H1 (cell line): ENCODE data around the gene XKR7. TPM values are rescaled to one million over a fixed set of nuclear protein-coding genes. Genes with fewer than 3 reads are reported as not detected.

Experiments
- CTCF ChIA-PET: fragments of 300-600 bp; sonication (Branson Sonifier 250); formaldehyde crosslinking; loops from one replicate; lab custom pipeline; 2021; ENCODE audit not compliant: partially characterized antibody; lab: Charles Lee
- POLR2A ChIA-PET: fragments of 300-600 bp; sonication (Branson Sonifier 250); formaldehyde crosslinking; loops from one replicate; lab custom pipeline; 2021; ENCODE audit warnings: inconsistent platforms; ENCODE audit not compliant: partially characterized antibody; lab: Charles Lee
- DNase-seq, 2 experiments: peaks; one replicate each; pipeline versions ENCODE4 v3.0.0 to v3.0.0-alpha.2; 2010 to 2022; ENCODE audit warnings: low spot score in 2 of 2, low read depth in 1 of 2, mixed read lengths in 1 of 2
- FAIRE-seq: peaks from 2 replicates; lab custom pipeline; 2011; peaks lifted over from hg19 to GRCh38; lab: Jason Lieb, UNC
- H2AFZ ChIP-seq: 2 replicates; pipeline ENCODE4 v1.8.1; 2012; ENCODE audit warnings: low read length, inconsistent platforms
- H2AK5ac ChIP-seq: 2 replicates; pipeline ENCODE4 v1.6.1; 2013; ENCODE audit warnings: low read depth, low read length
- H2BK120ac ChIP-seq: replicated peaks from 2 replicates; pipeline ENCODE3; 2013; ENCODE audit warnings: low read depth, low read length, inconsistent platforms
- H2BK12ac ChIP-seq: 2 replicates; pipeline ENCODE4 v1.6.1; 2013; ENCODE audit warnings: low read depth, low read length
- H2BK15ac ChIP-seq: 2 replicates; pipeline ENCODE4 v1.6.1; 2013; ENCODE audit warnings: low read length
- H2BK20ac ChIP-seq: 2 replicates; pipeline ENCODE4 v1.6.1; 2013; ENCODE audit warnings: low read length
- H2BK5ac ChIP-seq: 2 replicates; pipeline ENCODE4 v1.6.1; 2013; ENCODE audit warnings: low read depth, low read length
- H3K14ac ChIP-seq: 2 replicates; pipeline ENCODE4 v1.6.1; 2013; ENCODE audit warnings: inconsistent platforms; ENCODE audit not compliant: insufficient read length
- H3K18ac ChIP-seq: 2 replicates; pipeline ENCODE4 v1.6.1; 2013; ENCODE audit warnings: low read length; ENCODE audit errors: extremely low read depth
- H3K23ac ChIP-seq: 2 replicates; pipeline ENCODE4 v1.6.1; 2013; ENCODE audit warnings: inconsistent platforms; ENCODE audit not compliant: insufficient read length
- H3K23me2 ChIP-seq: 2 replicates; pipeline ENCODE4 v1.6.1; 2013; ENCODE audit warnings: low read depth, low read length
- H3K27ac ChIP-seq: 2 replicates; pipeline ENCODE4 v1.6.1; 2011; ENCODE audit warnings: low read depth, low read length, inconsistent platforms
- H3K27me3 ChIP-seq, 4 experiments: replicated peaks in 1 of 4; 1 replicate in 1 of 4; 2 replicates in 3 of 4; pipeline versions ENCODE4 v1.6.1 to v1.8.1; 2011 to 2013; ENCODE audit warnings: low read length in 3 of 4, mild to moderate bottlenecking in 3 of 4, inconsistent platforms in 2 of 4, mixed read lengths in 2 of 4, moderate library complexity in 1 of 4; ENCODE audit not compliant: control insufficient read depth in 3 of 4, insufficient read depth in 3 of 4; ENCODE audit errors: extremely low read depth in 1 of 4
- H3K36me3 ChIP-seq, 4 experiments: 2 replicates each; pipeline versions ENCODE4 v1.6.1 to v1.8.1; 2011 to 2013; ENCODE audit warnings: mild to moderate bottlenecking in 4 of 4, low read length in 3 of 4, moderate library complexity in 2 of 4, control low read depth in 1 of 4, inconsistent platforms in 1 of 4; ENCODE audit not compliant: insufficient read depth in 4 of 4, control insufficient read depth in 2 of 4
- H3K4ac ChIP-seq: replicated peaks from 2 replicates; pipeline ENCODE3; 2013; ENCODE audit warnings: low read length, low read depth, mixed read lengths, inconsistent platforms; ENCODE audit not compliant: insufficient read length
- H3K4me1 ChIP-seq, 4 experiments: replicated peaks in 1 of 4; 1 replicate in 1 of 4; 2 replicates in 3 of 4; pipeline versions ENCODE4 v1.6.1 to v1.8.1; 2011 to 2013; ENCODE audit warnings: low read length in 3 of 4, inconsistent platforms in 2 of 4, mixed read lengths in 1 of 4; ENCODE audit not compliant: insufficient read depth in 4 of 4, control insufficient read depth in 3 of 4
- H3K4me2 ChIP-seq, 2 experiments: 2 replicates each; pipeline versions ENCODE4 v1.6.1 to v1.8.1; 2011 to 2013; ENCODE audit warnings: low read depth in 2 of 2, low read length in 2 of 2, control low read depth in 1 of 2, inconsistent platforms in 1 of 2, mild to moderate bottlenecking in 1 of 2; ENCODE audit not compliant: insufficient read depth in 1 of 2
- H3K4me3 ChIP-seq, 4 experiments: fragments of 200-600, 300-600 bp in 1 of 4; sonication (generic), shearing (Covaris generic), sonication (Bioruptor Twin) in 1 of 4; 2 replicates each; pipeline versions ENCODE4 v1.5.1 to v1.8.1; 2011 to 2016; ENCODE audit warnings: low read length in 4 of 4, low read depth in 3 of 4, control low read depth in 2 of 4, inconsistent platforms in 2 of 4, mild to moderate bottlenecking in 2 of 4, mixed read lengths in 1 of 4, moderate library complexity in 1 of 4; ENCODE audit not compliant: insufficient read depth in 2 of 4; ENCODE audit errors: extremely low read depth in 1 of 4
- H3K56ac ChIP-seq: replicated peaks from 2 replicates; pipeline ENCODE3; 2013; ENCODE audit warnings: low read depth, mild to moderate bottlenecking, mixed read lengths, low read length, inconsistent platforms; ENCODE audit not compliant: insufficient read length
- H3K79me1 ChIP-seq: 2 replicates; pipeline ENCODE4 v1.6.1; 2013; ENCODE audit warnings: low read depth, low read length, control low read depth
- H3K79me2 ChIP-seq, 2 experiments: 2 replicates each; pipeline versions ENCODE4 v1.6.1 to v1.8.1; 2012 to 2013; ENCODE audit warnings: low read length in 2 of 2, mild to moderate bottlenecking in 2 of 2, inconsistent platforms in 1 of 2; ENCODE audit not compliant: insufficient read depth in 2 of 2, control insufficient read depth in 1 of 2
- H3K9ac ChIP-seq, 4 experiments: replicated peaks in 1 of 4; 1 replicate in 1 of 4; 2 replicates in 3 of 4; pipeline versions ENCODE4 v1.6.1 to v1.8.1; 2011 to 2013; ENCODE audit warnings: low read depth in 3 of 4, low read length in 3 of 4, control low read depth in 2 of 4, mild to moderate bottlenecking in 2 of 4, moderate library complexity in 2 of 4, inconsistent platforms in 1 of 4; ENCODE audit errors: extremely low read depth in 1 of 4
- H3K9me3 ChIP-seq, 2 experiments: 2 replicates each; pipeline versions ENCODE4 v1.6.1 to v1.8.1; 2012 to 2013; ENCODE audit warnings: mild to moderate bottlenecking in 2 of 2, moderate library complexity in 2 of 2, control low read depth in 1 of 2, inconsistent platforms in 1 of 2, low read depth in 1 of 2, low read length in 1 of 2, mixed read lengths in 1 of 2; ENCODE audit not compliant: insufficient read depth in 2 of 2
- H4K20me1 ChIP-seq, 2 experiments: replicated peaks in 1 of 2; 2 replicates each; pipeline versions ENCODE3 to v1.8.1; 2011 to 2013; ENCODE audit warnings: inconsistent platforms in 2 of 2, low read length in 2 of 2, mild to moderate bottlenecking in 1 of 2; ENCODE audit not compliant: insufficient read depth in 2 of 2, control insufficient read depth in 1 of 2
- H4K5ac ChIP-seq: 2 replicates; pipeline ENCODE4 v1.6.1; 2013; ENCODE audit warnings: low read length, low read depth, mixed read lengths, inconsistent platforms; ENCODE audit not compliant: insufficient read length
- H4K8ac ChIP-seq: 2 replicates; pipeline ENCODE4 v1.8.0; 2013; ENCODE audit warnings: mild to moderate bottlenecking, moderate library complexity, low read length, inconsistent platforms; ENCODE audit not compliant: insufficient read depth; ENCODE audit errors: extremely low read depth
- H4K91ac ChIP-seq: replicated peaks from 2 replicates; pipeline ENCODE3; 2013; ENCODE audit warnings: low read length, mixed read lengths, inconsistent platforms; ENCODE audit not compliant: insufficient read length
- HDAC2 ChIP-seq, 2 experiments: fragments of 300-600 bp in 1 of 2; sonication (generic) in 1 of 2; IDR thresholded peaks; 2 replicates each; pipeline ENCODE4 v1.6.1; 2011 to 2012; ENCODE audit warnings: low read depth in 2 of 2, low read length in 2 of 2, mild to moderate bottlenecking in 2 of 2, moderate library complexity in 2 of 2, borderline replicate concordance in 1 of 2, inconsistent platforms in 1 of 2
- PHF8 ChIP-seq: fragments of 200-600 bp; sonication (generic); conservative IDR thresholded peaks from 2 replicates; pipeline ENCODE4 v1.7.1; 2012; ENCODE audit warnings: low read depth, mild to moderate bottlenecking, inconsistent platforms, low read length, moderate library complexity
- POLR2A ChIP-seq, 2 experiments: IDR thresholded peaks; 1 replicate in 1 of 2; 2 replicates in 1 of 2; pipeline ENCODE4 v1.6.1; 2011; ENCODE audit warnings: low read depth in 2 of 2, low read length in 2 of 2, mild to moderate bottlenecking in 2 of 2; ENCODE audit errors: control extremely low read depth in 1 of 2
- POLR2AphosphoS5 ChIP-seq: IDR thresholded peaks from 2 replicates; pipeline ENCODE4 v1.6.1; 2011; ENCODE audit warnings: low read depth, low read length
- RBBP5 ChIP-seq: IDR thresholded peaks from 2 replicates; pipeline ENCODE4 v1.7.1; 2012; ENCODE audit warnings: low read depth, mild to moderate bottlenecking, inconsistent platforms, low read length, moderate library complexity, borderline replicate concordance
- TAF1 ChIP-seq: IDR thresholded peaks from 2 replicates; pipeline ENCODE4 v1.6.1; 2011; ENCODE audit warnings: mild to moderate bottlenecking, low read depth, low read length
- ZNF274 ChIP-seq: IDR thresholded peaks from 2 replicates; pipeline ENCODE4 v1.7.0; 2012; ENCODE audit warnings: low read length, borderline replicate concordance; ENCODE audit errors: extremely low read depth
- WGBS, 2 experiments: shearing (Covaris generic) in 1 of 2; methylation state at CpG; one replicate each; pipeline versions ENCODE4 v1.1.6 to v1.1.7; 2013 to 2015; ENCODE audit warnings: low lambda C conversion rate in 2 of 2, mixed read lengths in 2 of 2, inconsistent platforms in 1 of 2, low coverage in 1 of 2, missing lambda C conversion rate in 1 of 2; ENCODE audit not compliant: insufficient replicate concordance in 2 of 2, insufficient coverage in 1 of 2, insufficient read length in 1 of 2; ENCODE audit errors: extremely low coverage in 1 of 2, missing lambda C conversion rate in 1 of 2; 5-methylcytosine and 5-hydroxymethylcytosine counted together
- polyA plus RNA-seq, 7 experiments: library from polyadenylated mRNA; depleted of rRNA in 3 of 7; stranded (reverse) in 5 of 7; unstranded in 2 of 7; fragments of >200 nt in 5 of 7; fragments of 200-250 nt in 2 of 7; gene quantifications; 1 replicate in 5 of 7; 2 replicates in 1 of 7; 4 replicates in 1 of 7; pipeline versions ENCODE4 v1.2.1 to v1.2.3, GENCODE V29; 2011 to 2013; ENCODE audit warnings: missing spikeins in 2 of 7, mixed read lengths in 2 of 7
- total RNA-seq: library from RNA; stranded (reverse); fragmentation: NEBNext Ultra II Directional; extraction: Animal tissue kit (Norgen Biotek cat#: 25700); gene quantifications from 2 replicates; pipeline ENCODE4 v1.2.1, GENCODE V29; 2021
- TF ChIP-seq, protein P1 (sequence below): IDR thresholded peaks from 2 replicates; pipeline ENCODE4 v1.6.1; 2011; ENCODE audit warnings: low read length, improper control_type of control experiment

The XKR7 gene
- total and polyA plus RNA-seq, 2 of the 8 experiments (the other 6 are each of a cell fraction or from before 2014, with no cell fraction given) = 1.8 to 2.4 TPM

DNA sequence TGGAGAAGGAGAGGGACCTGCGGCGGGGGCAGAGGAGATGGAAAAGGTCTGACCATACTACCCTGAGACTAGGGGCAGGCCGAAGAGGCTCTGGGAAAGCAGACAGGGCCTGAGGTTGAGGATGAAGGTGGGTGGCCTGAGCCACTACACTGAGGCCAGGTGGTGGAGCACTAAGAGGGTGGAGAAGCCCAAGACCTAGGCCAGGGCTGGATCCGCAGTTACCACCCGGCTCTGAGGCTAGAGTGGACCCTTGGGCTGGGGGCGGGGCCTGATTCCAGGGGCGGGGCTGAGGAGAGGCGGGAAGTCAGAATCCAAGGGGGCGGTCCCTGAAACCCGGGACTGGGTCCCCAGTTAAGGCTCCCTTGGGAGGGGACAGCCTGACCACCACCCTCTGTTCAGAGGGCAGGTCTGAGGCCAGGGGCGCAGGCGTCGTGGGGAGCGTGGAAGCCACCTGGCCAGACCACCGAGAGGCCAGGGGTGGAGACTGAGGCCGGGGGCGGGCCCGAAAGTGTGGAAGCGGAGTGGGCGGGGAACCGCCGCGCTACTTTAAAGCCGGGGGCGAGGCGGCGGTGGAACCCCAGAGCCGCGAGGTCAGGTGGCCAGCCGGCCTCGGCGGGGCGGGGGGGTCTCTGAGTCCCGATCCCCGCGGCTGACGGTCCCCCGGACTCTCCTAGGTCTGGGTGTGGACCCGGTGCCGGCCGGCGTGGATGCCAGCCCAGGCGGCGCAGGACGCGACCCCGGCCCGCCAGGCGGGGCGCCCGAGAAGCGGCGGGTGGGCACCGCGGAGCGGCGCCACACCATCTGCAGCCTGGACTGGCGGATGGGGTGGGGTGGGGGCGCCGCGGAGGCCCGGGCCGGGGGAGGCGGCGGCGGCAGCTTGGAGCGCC, 50.6 kb downstream of the XKR7 start:
- peak overlapping the region; percentile 73; the same call in 1 of the 2 replicates for H3K27ac ChIP-seq
- peak overlapping the region; percentile 60 for H4K8ac ChIP-seq
- FAIRE-seq (peak; percentile 65), DNase-seq (peak; percentile 57 to 99)
- H3K36me3 ChIP-seq = no peaks in the 10 kb centered on the region
- no peaks in the 10 kb centered on the region; a peak in 1 of 4 replicates for H3K9me3 ChIP-seq
- no peak overlapping the region for H3K4ac ChIP-seq
- H3K79me1 ChIP-seq = no peaks in the 10 kb centered on the region
- H3K4me3 ChIP-seq = peak overlapping the region; percentile 67 to 89 (median 76)
- H2BK12ac ChIP-seq = peak overlapping the region; percentile 92; the same call in 1 of the 2 replicates
- peak overlapping the region; percentile 61 for H4K91ac ChIP-seq
- no peak overlapping the region for H3K14ac ChIP-seq
- peak overlapping the region; percentile 82 to 100 for H3K4me2 ChIP-seq
- no peaks in the 10 kb centered on the region for H4K20me1 ChIP-seq
- CTCF ChIA-PET = interaction anchor here (0.8 to 5.9 kb wide), 33 partner anchors 8 to 195 kb away, joined by 3 to 85 read pairs (median 5); partner anchors contain the start of genes FOXS1 and PDRG1
- POLR2A ChIA-PET = interaction anchor here (0.7 to 2.3 kb wide), 7 partner anchors 10 to 147 kb away, joined by 3 to 8 read pairs (median 3); partner anchors contain the start of gene PDRG1
- peak overlapping the region; percentile 70 to 89 (median 77); a peak in 6 of 7 replicates for H3K9ac ChIP-seq
- H3K4me1 ChIP-seq = peaks cover 0 to 10% (median 7%) of the 10 kb centered on the region in 4 experiments; a peak in 5 of 7 replicates
- WGBS, 2 experiments = 1% methylated on average over 47 of the region's 67 CpGs; no CpG with 5 or more reads in 1 of the 2 experiments
- H3K79me2 ChIP-seq = no peaks in the 10 kb centered on the region
- no peak overlapping the region for H3K23ac ChIP-seq
- H3K23me2 ChIP-seq = peaks cover 8% of the 10 kb centered on the region
- no peak overlapping the region for H2AK5ac ChIP-seq
- peak overlapping the region; percentile 99; the same call in 1 of the 2 replicates for H2BK15ac ChIP-seq
- peak overlapping the region; percentile 93 for H4K5ac ChIP-seq
- H3K27me3 ChIP-seq = peaks cover 0 to 8% (median under 1%) of the 10 kb centered on the region in 4 experiments; a peak in 4 of 7 replicates
- 0 out of 2 replicates have a peak overlapping the region, but pooled peaks have one; percentile 90 for H2BK20ac ChIP-seq
- peak overlapping the region; percentile 50 for H3K56ac ChIP-seq
- H2BK5ac ChIP-seq = peak overlapping the region; percentile 99
- H2BK120ac ChIP-seq = no peak overlapping the region
- peak overlapping the region; percentile 97; the same call in 1 of the 2 replicates for H2AFZ ChIP-seq
- peak overlapping the region; percentile 100 for H3K18ac ChIP-seq
- peak; percentile 90; the same call in 1 of the 2 replicates for TF ChIP-seq RBBP5
- TF ChIP-seq TAF1 = peak; percentile 59
- peak; percentile 83 to 84; a peak in 2 of 3 replicates for TF ChIP-seq POLR2A (IDR thresholded peaks at IDR 0.05; ENCODE audit: control extremely low read depth in 1 of 2, low read depth in 2 of 2, low read length in 2 of 2)
- TF ChIP-seq, protein P1, sequence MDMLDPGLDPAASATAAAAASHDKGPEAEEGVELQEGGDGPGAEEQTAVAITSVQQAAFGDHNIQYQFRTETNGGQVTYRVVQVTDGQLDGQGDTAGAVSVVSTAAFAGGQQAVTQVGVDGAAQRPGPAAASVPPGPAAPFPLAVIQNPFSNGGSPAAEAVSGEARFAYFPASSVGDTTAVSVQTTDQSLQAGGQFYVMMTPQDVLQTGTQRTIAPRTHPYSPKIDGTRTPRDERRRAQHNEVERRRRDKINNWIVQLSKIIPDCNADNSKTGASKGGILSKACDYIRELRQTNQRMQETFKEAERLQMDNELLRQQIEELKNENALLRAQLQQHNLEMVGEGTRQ = peak; percentile 36; the same call in 1 of the 2 replicates
- 0 out of 4 replicates have a peak, but pooled peaks of 1 of the 2 experiments have one; percentile 0 for TF ChIP-seq HDAC2 (IDR thresholded peaks at IDR 0.05; ENCODE audit: borderline replicate concordance in 1 of 2, low read depth in 2 of 2, low read length in 2 of 2)
- peak; percentile 43; the same call in 1 of the 2 replicates for TF ChIP-seq POLR2AphosphoS5
- TF ChIP-seq PHF8 = peak; percentile 61
- TF ChIP-seq ZNF274 = no peak
